ENCODE results near the gene TOMM22. TPM values are rescaled to one million over a fixed set of nuclear protein-coding genes. Genes with fewer than 3 reads are reported as not detected.

TOMM22 gene
- total and polyA plus RNA-seq, 2 experiments from 2014 or later, result 84.0 to 131 TPM

- no peaks in the 10 kb centered on the region for H3K9me3 Mint-ChIP-seq
- ATAC-seq (no peak), DNase-seq (ENCODE audit: low spot score) (no peak)
- H3F3A ChIP-seq (replicated peaks; ENCODE audit: low read depth), result 0 out of 2 replicates have a peak, but pooled peaks cover 4% of the 10 kb centered on the region
- no peaks in the 10 kb centered on the region for H3K27me3 ChIP-seq (ENCODE audit: insufficient read depth)
- peaks cover 44% of the 10 kb centered on the region for H4K20me1 ChIP-seq (replicated peaks; ENCODE audit: insufficient read depth)
- peak overlapping the region; percentile 32; the same call in 1 of the 2 replicates for H3K27ac ChIP-seq (ENCODE audit: low read depth)
- peaks cover 7% of the 10 kb centered on the region for H3K27me3 Mint-ChIP-seq (ENCODE audit: insufficient read depth, low read depth, poor library complexity)
- no peak overlapping the region for H2AFZ ChIP-seq
- peaks cover 45% of the 10 kb centered on the region for H3K79me2 ChIP-seq (replicated peaks; ENCODE audit: insufficient read depth)
- no peak overlapping the region for H3K4me2 ChIP-seq
- H3K36me3 Mint-ChIP-seq (ENCODE audit: low read depth), result peaks cover 39% of the 10 kb centered on the region
- H3K4me1 ChIP-seq (ENCODE audit: insufficient read depth), result peaks cover 27% of the 10 kb centered on the region
- peaks cover 38% of the 10 kb centered on the region for H3K4me1 Mint-ChIP-seq
- no peak overlapping the region for H3K4me3 ChIP-seq
- H3K9me2 ChIP-seq (ENCODE audit: insufficient read depth), result no peaks in the 10 kb centered on the region
- H3K36me3 ChIP-seq (ENCODE audit: insufficient read depth), result peaks cover 22% of the 10 kb centered on the region; the same call in 1 of the 2 replicates
- peak overlapping the region; percentile 90 for H3K27ac Mint-ChIP-seq
- TF ChIP-seq REST (IDR thresholded peaks at IDR 0.05; ENCODE audit: unreplicated experiment) (no peak), ZNF114 (CRISPR knock-in tag; IDR thresholded peaks at IDR 0.05) (no peak), EZH2 (IDR thresholded peaks at IDR 0.05; ENCODE audit: low read depth, unreplicated experiment) (no peak), POLR2AphosphoS5 (IDR thresholded peaks at IDR 0.05; ENCODE audit: low read depth) (no peak), STAT1 (IDR thresholded peaks at IDR 0.05; ENCODE audit: unreplicated experiment) (no peak), JUNB (IDR thresholded peaks at IDR 0.05; ENCODE audit: unreplicated experiment) (no peak), ZNF331 (CRISPR knock-in tag; IDR thresholded peaks at IDR 0.05; ENCODE audit: low read depth) (no peak)
- TF ChIP-seq, protein P1, sequence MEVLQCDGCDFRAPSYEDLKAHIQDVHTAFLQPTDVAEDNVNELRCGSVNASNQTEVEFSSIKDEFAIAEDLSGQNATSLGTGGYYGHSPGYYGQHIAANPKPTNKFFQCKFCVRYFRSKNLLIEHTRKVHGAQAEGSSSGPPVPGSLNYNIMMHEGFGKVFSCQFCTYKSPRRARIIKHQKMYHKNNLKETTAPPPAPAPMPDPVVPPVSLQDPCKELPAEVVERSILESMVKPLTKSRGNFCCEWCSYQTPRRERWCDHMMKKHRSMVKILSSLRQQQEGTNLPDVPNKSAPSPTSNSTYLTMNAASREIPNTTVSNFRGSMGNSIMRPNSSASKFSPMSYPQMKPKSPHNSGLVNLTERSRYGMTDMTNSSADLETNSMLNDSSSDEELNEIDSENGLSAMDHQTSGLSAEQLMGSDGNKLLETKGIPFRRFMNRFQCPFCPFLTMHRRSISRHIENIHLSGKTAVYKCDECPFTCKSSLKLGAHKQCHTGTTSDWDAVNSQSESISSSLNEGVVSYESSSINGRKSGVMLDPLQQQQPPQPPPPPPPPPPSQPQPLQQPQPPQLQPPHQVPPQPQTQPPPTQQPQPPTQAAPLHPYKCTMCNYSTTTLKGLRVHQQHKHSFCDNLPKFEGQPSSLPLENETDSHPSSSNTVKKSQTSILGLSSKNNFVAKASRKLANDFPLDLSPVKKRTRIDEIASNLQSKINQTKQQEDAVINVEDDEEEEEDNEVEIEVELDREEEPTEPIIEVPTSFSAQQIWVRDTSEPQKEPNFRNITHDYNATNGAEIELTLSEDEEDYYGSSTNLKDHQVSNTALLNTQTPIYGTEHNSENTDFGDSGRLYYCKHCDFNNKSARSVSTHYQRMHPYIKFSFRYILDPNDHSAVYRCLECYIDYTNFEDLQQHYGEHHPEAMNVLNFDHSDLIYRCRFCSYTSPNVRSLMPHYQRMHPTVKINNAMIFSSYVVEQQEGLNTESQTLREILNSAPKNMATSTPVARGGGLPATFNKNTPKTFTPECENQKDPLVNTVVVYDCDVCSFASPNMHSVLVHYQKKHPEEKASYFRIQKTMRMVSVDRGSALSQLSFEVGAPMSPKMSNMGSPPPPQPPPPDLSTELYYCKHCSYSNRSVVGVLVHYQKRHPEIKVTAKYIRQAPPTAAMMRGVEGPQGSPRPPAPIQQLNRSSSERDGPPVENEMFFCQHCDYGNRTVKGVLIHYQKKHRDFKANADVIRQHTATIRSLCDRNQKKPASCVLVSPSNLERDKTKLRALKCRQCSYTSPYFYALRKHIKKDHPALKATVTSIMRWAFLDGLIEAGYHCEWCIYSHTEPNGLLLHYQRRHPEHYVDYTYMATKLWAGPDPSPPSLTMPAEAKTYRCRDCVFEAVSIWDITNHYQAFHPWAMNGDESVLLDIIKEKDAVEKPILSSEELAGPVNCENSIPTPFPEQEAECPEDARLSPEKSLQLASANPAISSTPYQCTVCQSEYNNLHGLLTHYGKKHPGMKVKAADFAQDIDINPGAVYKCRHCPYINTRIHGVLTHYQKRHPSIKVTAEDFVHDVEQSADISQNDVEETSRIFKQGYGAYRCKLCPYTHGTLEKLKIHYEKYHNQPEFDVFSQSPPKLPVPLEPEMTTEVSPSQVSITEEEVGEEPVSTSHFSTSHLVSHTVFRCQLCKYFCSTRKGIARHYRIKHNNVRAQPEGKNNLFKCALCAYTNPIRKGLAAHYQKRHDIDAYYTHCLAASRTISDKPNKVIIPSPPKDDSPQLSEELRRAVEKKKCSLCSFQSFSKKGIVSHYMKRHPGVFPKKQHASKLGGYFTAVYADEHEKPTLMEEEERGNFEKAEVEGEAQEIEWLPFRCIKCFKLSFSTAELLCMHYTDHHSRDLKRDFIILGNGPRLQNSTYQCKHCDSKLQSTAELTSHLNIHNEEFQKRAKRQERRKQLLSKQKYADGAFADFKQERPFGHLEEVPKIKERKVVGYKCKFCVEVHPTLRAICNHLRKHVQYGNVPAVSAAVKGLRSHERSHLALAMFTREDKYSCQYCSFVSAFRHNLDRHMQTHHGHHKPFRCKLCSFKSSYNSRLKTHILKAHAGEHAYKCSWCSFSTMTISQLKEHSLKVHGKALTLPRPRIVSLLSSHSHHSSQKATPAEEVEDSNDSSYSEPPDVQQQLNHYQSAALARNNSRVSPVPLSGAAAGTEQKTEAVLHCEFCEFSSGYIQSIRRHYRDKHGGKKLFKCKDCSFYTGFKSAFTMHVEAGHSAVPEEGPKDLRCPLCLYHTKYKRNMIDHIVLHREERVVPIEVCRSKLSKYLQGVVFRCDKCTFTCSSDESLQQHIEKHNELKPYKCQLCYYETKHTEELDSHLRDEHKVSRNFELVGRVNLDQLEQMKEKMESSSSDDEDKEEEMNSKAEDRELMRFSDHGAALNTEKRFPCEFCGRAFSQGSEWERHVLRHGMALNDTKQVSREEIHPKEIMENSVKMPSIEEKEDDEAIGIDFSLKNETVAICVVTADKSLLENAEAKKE (CRISPR knock-in tag; IDR thresholded peaks at IDR 0.05), result no peak
- H3K4me3 Mint-ChIP-seq, result no peak overlapping the region
Measured at GRCh38 chr22:38716271-38716670, 34.5 kb downstream of the TOMM22 start.

All from GM23338 (cell line).